Mononuclear cell (primary cell): ENCODE results near the gene CPZ. TPM values are rescaled to one million over a fixed set of nuclear protein-coding genes. Genes with fewer than 3 reads are reported as not detected.

Source experiments
- H3K27me3 ChIP-seq: 2 replicates; pipeline ENCODE4 v1.6.0; 2011; ENCODE audit warnings: low read length, control low read depth; ENCODE audit not compliant: insufficient read depth
- H3K4me1 ChIP-seq: 2 replicates; pipeline ENCODE4 v1.5.1; 2011; ENCODE audit warnings: mild to moderate bottlenecking, low read length, control low read depth; ENCODE audit not compliant: insufficient read depth
- H3K4me3 ChIP-seq: 2 replicates; pipeline ENCODE4 v1.5.1; 2011; ENCODE audit warnings: mild to moderate bottlenecking, low read length, moderate library complexity
- H3K9me3 ChIP-seq: 2 replicates; pipeline ENCODE4 v1.5.1; 2011; ENCODE audit warnings: low read depth, mild to moderate bottlenecking, control low read depth, low read length
- total RNA-seq: library from RNA; depleted of rRNA; stranded (reverse); fragments of >200 nt; gene quantifications from one replicate; pipeline ENCODE4 v1.2.3, GENCODE V29; 2012

CPZ gene
- total RNA-seq, 1 donor: not detected

- Histone ChIP-seq H3K27me3 (no peaks in the 10 kb centered on the region), H3K4me3 (no peak overlapping the region), H3K9me3 (no peaks in the 10 kb centered on the region), H3K4me1 (no peaks in the 10 kb centered on the region)
These were observed 73.1 kb downstream of the CPZ start for GRCh38 chr4:8665406-8666360.

GRCh38 chr4:8666581-8666980, 74.0 kb downstream of the CPZ start:
- no peak overlapping the region for H3K4me3 ChIP-seq
- no peaks in the 10 kb centered on the region for H3K9me3 ChIP-seq
- H3K4me1 ChIP-seq: no peaks in the 10 kb centered on the region
- no peaks in the 10 kb centered on the region for H3K27me3 ChIP-seq

Other genes with a start within 250 kb of the CPZ start
- 5.1 TPM for gene ACOX3, start 152.0 kb upstream of the CPZ start, total RNA-seq
- gene TRMT44, start 152.0 kb upstream of the CPZ start, total RNA-seq: 35.2 TPM
- gene GPR78, start 12.4 kb upstream of the CPZ start, total RNA-seq: not detected